Glutamatergic neuron (in vitro differentiated cells): ENCODE data around the gene VPS16. TPM values are rescaled to one million over a fixed set of nuclear protein-coding genes. Genes with fewer than 3 reads are reported as not detected.
A peak's percentile ranks its signal among the peaks of the same experiment; 100 is the strongest.

ENCODE experiments used
- DNase-seq: peaks from one replicate; pipeline ENCODE4 v3.0.0; 2022
- H3K27ac Mint-ChIP-seq: one replicate; pipeline ENCODE4 v1.8.0; 2020; ENCODE audit warnings: mild to moderate bottlenecking, mixed read lengths, inconsistent platforms; ENCODE audit not compliant: unreplicated experiment
- H3K27me3 Mint-ChIP-seq: one replicate; pipeline ENCODE4 v1.8.0; 2020; ENCODE audit warnings: mild to moderate bottlenecking, moderate library complexity, mixed read lengths, inconsistent platforms; ENCODE audit not compliant: unreplicated experiment
- H3K36me3 Mint-ChIP-seq: one replicate; pipeline ENCODE4 v1.8.0; 2020; ENCODE audit warnings: mild to moderate bottlenecking, mixed read lengths, inconsistent platforms; ENCODE audit not compliant: unreplicated experiment
- H3K4me1 Mint-ChIP-seq: one replicate; pipeline ENCODE4 v1.8.0; 2020; ENCODE audit warnings: mild to moderate bottlenecking, low read depth, mixed read lengths, inconsistent platforms; ENCODE audit not compliant: unreplicated experiment
- H3K4me3 Mint-ChIP-seq: one replicate; pipeline ENCODE4 v1.8.0; 2020; ENCODE audit warnings: mild to moderate bottlenecking, mixed read lengths, inconsistent platforms; ENCODE audit not compliant: unreplicated experiment
- H3K9me3 Mint-ChIP-seq: one replicate; pipeline ENCODE4 v1.8.0; 2020; ENCODE audit warnings: mild to moderate bottlenecking, moderate library complexity, mixed read lengths, inconsistent platforms; ENCODE audit not compliant: unreplicated experiment
- CTCF ChIP-seq: fragments of 200-600 bp; sonication (generic); IDR thresholded peaks from one replicate; pipeline ENCODE4 v1.5.0; 2021; ENCODE audit not compliant: partially characterized antibody, unreplicated experiment
- long read RNA-seq: library from polyadenylated mRNA; unstranded; transcript quantifications from one replicate; pipeline ENCODE4 v2.0.0, GENCODE V29; 2020; ENCODE audit not compliant: unreplicated experiment
- total RNA-seq: library from RNA; stranded (reverse); fragmentation: NEBNext Ultra II Directional; extraction: Animal tissue kit (Norgen Biotek cat#: 25700); gene quantifications from one replicate; pipeline ENCODE4 v1.2.1, GENCODE V29; 2021; ENCODE audit not compliant: unreplicated experiment

VPS16 gene
- 46.3 TPM for total RNA-seq
- long read RNA-seq, transcript VPS16-202 (24 exons, 2,750 nt), result major isoform, 23 of 29 reads
- long read RNA-seq, partial matches to known transcripts, result 1 of 29 reads
- long read RNA-seq, other reads (novel, unspliced or antisense), result 5 of 29 reads

- H3K27ac Mint-ChIP-seq, result peak within 1 kb of the TSS; percentile 48
- peaks cover 7% of the 10 kb centered on the region for H3K36me3 Mint-ChIP-seq
Observed at GRCh38 chr20:2840138-2840966, at the start of gene VPS16, which contains the start of gene PCED1A. Gene VPS16 (plus strand): TSS chr20:2840745. CDS start chr20:2840775, 30 bp downstream. Gene PCED1A (minus strand): TSS chr20:2840655. CDS start chr20:2839912, 743 bp downstream.

GRCh38 chr20:2793471-2793870, 47.1 kb upstream of the VPS16 start:
- TF ChIP-seq CTCF, result no peak
- no peaks in the 10 kb centered on the region for H3K4me1 Mint-ChIP-seq
- H3K4me3 Mint-ChIP-seq, result no peak overlapping the region
- H3K27ac Mint-ChIP-seq, result no peak overlapping the region
- peaks cover 4% of the 10 kb centered on the region for H3K27me3 Mint-ChIP-seq
- H3K36me3 Mint-ChIP-seq, result peaks cover 9% of the 10 kb centered on the region
- no peak for DNase-seq
- H3K9me3 Mint-ChIP-seq, result peaks cover 3% of the 10 kb centered on the region

More at GRCh38 chr20:2840138-2840966, at the start of gene VPS16, which contains the start of gene PCED1A:
- H3K4me3 Mint-ChIP-seq, result peak within 1 kb of the TSS; percentile 93
- peaks cover 4% of the 10 kb centered on the region for H3K4me1 Mint-ChIP-seq
- H3K9me3 Mint-ChIP-seq, result peaks cover 2% of the 10 kb centered on the region
- DNase-seq, result peak; percentile 90
- peaks cover 6% of the 10 kb centered on the region for H3K27me3 Mint-ChIP-seq
- TF ChIP-seq CTCF, result no peak

GRCh38 chr20:2794202-2794748, 46.3 kb upstream of the VPS16 start:
- Mint-ChIP-seq H3K4me1 (no peaks in the 10 kb centered on the region), H3K4me3 (no peak overlapping the region), H3K27ac (no peak overlapping the region), H3K27me3 (peaks cover 7% of the 10 kb centered on the region), H3K9me3 (peaks cover 3% of the 10 kb centered on the region), H3K36me3 (peaks cover 9% of the 10 kb centered on the region)
- no peak for DNase-seq
- no peak for TF ChIP-seq CTCF

GRCh38 chr20:2794866-2795447, 45.6 kb upstream of the VPS16 start:
- Mint-ChIP-seq H3K4me3 (no peak overlapping the region), H3K9me3 (peaks cover 3% of the 10 kb centered on the region), H3K27ac (no peak overlapping the region), H3K36me3 (peaks cover 9% of the 10 kb centered on the region), H3K4me1 (peaks cover 3% of the 10 kb centered on the region), H3K27me3 (peaks cover 7% of the 10 kb centered on the region)
- no peak for DNase-seq
- no peak for TF ChIP-seq CTCF
